SK-N-DZ (cell line): ENCODE data around the gene ARFGEF3.
A peak's percentile ranks its signal among the peaks of the same experiment; 100 is the strongest.
"Not testable (repeated sequence)": the region's sequence is repeated elsewhere in the genome, so short reads cannot be mapped to it uniquely, and the experiment has no call there.

Experiments
- DNase-seq: peaks from one replicate; pipeline ENCODE4 v3.0.0-alpha.2; 2015; ENCODE audit warnings: low spot score

ARFGEF3 gene

DNA sequence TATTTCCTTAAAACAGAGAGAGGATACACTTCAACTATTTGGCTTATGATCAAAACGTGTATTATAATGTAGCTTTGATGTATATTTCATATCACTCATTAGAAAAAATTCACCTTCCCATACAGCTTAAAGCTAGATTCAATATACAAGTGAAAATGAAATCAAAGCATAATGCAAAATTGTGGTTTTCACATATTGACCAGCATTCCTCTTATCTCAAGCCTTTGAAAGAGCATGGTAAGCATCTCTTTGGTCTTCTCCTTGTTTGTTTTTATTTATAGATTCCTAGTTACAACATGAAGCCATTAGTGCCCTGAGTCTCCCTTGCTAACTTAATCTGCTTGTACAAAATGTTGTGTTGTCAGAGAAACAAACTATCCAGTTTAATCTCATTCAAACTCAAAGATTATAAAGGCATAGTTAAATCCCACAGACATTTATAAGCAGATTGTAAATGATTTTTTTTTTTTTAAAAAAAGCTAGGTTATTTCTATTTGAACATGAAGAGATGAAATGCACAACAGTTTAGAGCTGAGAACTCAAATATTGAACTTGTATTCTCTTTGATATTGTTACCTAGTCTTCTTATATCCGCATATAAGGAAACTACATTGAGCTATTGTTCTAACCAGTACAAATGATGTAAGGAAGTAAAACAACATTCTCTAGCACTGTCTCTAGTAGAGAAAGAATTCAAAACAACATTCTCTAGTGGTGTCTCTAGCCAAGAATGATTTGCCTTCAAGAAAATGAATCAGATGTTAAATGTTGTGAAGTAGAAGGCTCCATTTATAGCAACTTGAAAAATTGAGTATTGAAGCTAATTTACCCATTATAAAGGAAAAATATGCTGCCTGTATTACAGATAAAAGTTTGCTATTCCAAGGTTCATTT lies 184.8 kb downstream of the ARFGEF3 start:
- DNase-seq: no peak

DNA sequence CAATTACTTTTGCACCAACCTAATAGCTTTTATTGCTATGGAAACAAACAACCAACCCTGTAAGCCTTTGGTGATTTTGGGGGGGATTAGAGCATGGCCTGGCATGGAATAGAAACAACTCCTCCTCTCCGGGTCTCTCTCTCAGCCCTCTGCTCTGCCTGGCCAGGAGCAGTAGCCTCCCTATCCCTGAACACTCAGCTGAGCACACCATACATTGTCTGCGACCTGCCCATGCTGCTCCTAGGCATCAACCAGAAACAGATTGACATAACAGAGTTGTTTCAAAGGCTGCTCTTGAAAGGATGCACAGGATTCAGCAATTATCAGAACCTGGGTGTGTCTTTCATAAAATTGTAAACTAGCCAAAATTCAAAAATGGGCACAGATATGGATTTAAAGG lies 186.1 kb downstream of the ARFGEF3 start:
- DNase-seq: no peak

DNA sequence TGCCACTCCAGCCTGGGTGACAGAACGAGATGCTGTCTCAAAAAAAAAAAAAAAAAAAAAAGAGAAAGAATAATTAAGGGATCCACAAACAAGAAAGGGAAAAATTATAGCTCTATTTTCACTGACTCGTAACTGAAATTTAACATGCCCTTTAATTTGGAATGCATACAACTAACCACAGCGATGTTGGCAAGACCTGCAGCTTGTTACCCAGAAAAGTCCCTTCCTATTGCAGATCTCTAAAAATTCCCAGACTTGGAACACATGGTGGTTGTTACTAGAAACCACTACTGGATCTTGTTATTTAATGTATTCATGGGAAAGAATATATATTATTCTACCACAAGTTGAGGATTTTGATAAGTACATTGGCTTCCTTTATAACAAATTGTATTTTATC lies 188.2 kb downstream of the ARFGEF3 start:
- no peak for DNase-seq

DNA sequence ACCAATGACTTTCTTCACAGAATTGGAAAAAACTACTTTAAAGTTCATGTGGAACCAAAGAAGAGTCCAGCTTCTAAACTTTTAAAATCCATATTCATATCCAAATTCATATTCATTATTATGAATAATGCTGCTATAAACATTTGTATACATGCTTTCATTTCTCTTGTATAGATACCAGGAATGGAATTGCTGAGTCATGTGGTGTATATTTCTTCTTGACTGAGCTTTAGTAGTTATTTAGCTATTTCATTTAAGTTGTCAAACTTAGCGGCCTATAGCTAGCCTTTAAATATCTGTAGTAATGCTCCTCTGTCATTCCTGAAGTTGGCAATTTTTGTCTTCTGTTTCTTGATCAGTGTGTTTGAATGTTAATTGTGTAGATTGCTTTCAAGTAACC lies 196.2 kb downstream of the ARFGEF3 start:
- DNase-seq: no peak

DNA sequence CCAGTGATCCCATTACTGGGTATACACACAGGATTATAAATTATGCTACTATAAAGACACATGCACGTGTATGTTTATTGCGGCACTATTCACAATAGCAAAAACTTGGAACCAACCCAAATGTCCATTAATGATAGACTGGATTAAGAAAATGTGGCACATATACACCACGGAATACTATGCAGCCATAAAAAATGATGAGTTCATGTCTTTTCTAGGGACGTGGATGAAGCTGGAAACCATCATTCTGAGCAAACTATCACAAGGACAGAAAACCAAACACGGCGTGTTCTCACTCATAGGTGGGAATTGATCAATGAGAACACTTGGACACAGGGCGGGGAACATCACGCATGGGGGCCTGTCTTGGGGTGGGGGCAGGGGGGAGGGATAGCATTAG lies 206.9 kb downstream of the ARFGEF3 start:
- DNase-seq: not testable (repeated sequence)

DNA sequence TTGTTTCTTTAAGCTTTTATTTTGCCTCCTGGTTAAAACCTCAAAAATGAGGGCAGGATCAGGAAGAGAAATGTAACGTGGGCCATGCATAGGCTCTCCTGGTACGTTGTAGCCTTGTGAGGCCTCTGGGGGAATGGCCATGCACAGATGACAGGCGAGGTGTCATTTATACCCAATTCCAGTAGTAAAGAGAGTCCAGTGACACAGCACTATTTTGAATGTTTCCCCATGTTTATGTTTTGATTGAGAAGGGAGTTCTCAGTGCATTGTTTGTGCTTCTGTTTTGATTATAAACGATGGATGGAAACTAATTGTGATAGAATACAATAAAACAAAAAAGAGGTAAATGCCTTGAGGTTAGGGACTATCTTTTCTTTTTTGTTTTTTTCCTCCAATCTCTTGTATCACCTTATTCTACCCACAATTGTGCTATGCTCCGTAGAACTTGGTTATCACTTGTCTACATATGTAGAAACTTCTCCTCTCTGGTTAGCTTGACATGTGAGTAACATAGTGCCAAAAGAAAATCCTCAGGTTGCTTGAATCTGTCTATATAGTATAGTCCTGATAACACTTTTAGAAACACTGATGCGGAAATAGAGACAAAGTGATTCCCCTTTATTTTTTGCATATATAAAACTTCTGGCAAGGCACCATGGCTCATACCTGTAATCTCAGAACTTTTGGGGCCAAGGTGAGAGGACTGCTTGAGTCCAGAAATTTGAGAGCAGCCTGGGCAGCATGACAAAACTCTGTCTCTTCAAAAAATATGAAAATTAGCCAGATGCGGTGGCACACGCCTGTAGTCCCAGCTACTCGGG lies 209.1 kb downstream of the ARFGEF3 start:
- DNase-seq: peak; percentile 44

DNA sequence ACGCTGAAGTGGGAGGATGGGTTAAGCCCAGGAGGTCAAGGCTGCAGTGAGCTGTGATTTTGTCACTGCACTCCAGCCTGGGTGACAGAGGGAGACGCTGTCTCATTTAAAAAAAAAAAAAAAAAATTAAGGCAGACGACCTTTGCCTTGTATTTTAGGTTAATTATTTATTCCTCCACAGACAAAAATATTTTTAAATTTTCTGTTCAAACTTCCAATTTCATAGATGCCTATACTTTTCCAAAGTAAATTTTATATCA lies 209.6 kb downstream of the ARFGEF3 start:
- peak; percentile 85 for DNase-seq

DNA sequence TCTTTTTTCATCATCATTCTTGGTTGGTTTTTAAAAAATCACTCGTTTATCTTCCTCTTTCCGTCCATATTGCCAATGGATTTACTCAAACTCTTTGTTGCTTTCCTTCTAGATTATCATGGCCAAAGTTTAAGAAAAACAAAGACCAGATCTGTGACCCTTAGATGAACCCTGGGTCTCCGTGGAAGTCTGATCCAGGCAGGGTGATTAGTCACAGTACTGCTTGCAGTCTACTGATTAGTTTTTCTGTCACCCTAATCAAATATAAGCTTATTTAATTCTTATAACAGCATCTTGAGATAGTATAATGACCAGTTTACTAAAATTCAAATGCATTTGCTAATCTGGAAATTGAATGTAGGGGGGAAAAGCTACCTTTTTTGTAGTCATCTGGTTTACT lies 210.0 kb downstream of the ARFGEF3 start:
- peak; percentile 98 for DNase-seq

DNA sequence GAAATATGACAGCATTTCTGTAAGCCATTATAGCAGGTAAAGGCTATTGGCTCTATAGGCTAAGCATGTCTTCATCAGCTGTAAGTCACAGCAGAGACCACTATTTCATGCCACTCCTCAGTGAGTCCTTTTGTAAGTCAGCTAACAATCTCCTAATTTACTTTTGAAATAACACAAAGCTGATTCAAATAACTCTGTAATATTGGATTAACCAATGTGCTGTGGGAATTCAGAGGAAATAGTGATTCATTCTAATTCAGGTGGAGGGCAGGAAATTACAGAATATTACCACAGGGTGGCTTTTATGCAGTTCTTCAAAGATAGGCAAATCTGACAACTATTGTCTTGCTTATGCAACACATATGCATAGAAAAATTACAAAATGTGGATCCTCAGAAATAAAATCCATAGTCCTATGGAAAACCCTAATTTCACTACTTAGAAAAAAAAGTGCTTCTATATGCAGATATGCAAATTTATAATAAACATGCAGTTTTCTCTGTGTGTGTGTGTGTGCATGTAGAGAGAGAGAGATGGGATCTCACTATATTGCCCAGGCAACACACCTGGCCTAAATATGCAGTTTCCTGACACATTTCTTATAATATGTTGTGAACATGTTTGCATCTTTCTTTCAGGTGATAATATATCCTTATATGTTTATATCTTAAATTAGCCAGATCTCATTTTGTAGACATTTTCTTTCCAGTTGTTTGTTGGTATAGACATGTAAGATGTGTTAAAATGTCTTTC lies 211.1 kb downstream of the ARFGEF3 start:
- peak; percentile 61 for DNase-seq

DNA sequence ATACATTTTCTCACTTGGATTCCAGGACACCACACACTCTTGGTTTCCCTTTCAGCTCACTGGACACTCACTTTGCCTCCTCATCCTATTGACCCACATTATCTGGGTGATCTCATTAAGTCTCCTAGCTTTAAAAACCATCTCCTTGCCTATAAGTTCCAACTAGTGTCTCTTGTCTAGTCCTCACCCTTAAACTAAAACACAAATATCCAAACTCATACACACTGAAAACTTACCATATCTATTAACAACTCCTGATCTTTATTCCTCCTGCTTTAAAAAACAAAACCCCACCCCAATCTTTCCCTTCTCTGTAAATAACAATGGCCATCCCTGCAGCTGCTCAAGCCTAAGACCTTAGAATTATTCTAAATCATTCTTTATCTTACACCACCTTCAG lies 212.5 kb downstream of the ARFGEF3 start:
- DNase-seq: no peak

DNA sequence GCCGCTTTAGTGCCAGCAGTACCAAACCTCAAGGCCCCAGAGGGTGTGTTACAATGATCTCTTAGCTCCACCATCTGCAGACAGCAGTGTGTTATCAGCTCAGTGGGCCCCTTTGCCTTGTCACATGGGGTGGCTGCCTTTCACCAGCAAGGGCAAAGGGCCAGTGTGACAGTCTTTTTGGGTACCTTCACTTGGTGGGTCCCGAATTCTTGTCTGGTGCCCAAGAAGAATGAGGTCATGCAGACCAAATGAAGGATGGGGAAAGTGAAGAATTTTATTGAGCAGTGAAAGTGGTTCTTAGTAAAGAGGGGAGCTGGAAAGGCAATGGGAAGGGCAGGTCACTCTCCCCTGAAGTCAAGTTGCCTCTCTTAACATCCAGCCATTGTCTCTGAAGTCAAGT lies 213.1 kb downstream of the ARFGEF3 start:
- no peak for DNase-seq

DNA sequence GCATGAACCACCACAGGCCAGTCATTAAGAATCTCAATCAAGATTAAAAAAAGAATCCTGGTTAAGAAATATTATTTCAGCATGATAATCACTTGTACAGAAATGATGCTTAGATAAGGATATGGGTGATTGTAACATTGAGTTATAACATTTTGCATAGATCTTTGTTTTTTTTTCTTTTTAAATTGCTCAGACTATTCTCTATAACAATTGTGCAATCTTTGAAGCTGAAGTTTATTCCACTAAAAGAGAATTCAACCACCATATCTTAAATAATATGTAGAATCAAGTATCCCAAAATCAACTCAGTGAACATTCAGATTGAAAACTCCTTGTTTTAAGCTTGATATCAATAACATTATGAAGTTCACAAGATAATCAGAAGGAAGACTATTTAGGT lies 215.3 kb downstream of the ARFGEF3 start:
- DNase-seq: no peak

DNA sequence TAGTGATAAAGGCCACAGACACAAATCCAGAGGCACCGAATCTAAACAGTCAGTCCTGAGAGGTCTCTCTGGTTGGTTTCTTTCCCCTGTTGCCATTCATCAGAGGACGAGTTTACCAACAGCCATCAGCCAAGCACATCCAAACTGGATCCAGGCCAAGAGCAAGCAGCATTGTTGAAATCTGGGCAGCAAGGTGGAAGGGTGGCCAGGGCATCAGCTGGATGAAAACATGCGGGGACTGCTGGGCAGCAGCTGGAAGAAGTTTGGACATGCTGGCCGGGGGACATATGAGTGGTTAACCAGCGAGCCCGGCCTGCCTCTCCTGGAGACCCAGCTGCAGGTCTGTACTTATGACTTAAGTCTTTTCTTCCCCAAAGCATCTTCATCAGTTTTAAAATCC lies 216.1 kb downstream of the ARFGEF3 start, which contains the start of gene SMIM28:
Gene SMIM28, plus strand, starts transcription at position 62 of the 400 bp plus-strand sequence. Its CDS starts 168 bp downstream, at position 230.
- DNase-seq: no peak

DNA sequence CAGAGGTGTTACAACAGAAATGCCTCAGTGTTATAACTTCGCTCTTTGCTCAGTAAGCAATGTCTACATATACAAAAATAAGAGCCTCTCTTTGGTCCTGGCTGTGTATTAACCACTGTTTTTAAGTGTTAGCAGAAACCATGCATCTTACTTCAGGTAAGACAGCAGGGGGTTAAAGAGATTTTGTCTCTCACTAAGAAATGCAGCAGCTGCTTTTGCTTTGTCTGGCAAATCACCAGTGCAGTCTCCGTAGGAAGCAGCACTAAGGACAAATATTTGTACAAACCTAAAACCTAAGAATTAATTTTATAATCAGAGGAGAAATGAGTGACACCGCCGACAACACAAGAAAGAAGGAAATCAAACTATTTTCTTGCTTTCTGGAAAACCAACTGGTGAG lies 216.7 kb downstream of the ARFGEF3 start:
- no peak for DNase-seq

DNA sequence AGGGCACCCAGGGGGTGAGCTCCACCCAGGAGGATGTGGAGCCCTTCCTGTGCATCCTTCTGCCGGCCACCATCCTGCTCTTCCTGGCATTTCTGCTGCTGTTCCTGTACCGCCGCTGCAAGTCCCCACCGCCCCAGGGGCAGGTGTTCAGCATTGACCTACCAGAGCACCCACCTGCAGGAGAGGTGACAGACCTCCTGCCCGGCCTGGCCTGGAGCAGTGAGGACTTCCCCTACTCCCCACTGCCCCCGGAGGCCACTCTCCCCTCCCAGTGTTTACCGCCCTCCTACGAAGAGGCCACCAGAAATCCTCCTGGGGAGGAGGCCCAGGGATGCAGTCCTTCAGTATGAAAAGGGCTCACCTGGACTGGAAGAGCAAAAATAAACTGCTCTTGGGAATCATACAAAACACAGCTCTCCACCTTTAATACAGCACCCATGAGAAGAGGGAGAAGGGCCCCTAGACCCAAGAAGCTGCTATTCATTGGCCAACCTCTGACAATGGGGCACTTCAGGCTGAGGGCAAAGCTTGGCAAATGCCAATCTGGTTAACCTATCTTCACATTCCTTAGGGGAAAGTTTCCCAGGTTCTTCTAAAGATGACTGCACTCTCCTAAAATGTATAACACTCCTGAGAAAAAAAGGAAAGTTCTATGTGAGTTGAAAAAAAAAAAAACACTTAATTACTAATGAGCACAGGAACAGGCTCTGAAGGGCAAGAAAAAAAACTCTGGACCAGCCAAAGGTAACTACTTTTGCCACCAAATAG lies 220.9 kb downstream of the ARFGEF3 start:
- DNase-seq: no peak

DNA sequence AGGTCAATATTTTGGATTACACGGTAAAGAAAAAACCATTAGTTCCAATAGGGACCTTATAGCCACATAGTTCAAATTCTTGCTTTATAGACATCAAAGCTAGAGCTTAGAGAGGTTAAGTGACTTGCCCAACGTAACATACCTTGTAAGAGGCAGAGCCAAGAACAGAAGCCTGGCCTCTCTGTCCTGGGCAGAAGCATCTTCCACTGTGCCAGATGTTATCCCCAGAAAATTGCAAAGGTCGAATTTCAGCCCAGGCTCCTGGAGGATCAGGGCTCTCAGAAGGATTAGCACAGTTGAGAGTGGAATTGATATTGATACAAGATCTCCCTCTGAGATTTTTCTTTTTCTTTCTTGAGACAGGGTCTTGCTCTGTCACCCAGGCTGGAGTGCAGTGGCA lies 222.0 kb downstream of the ARFGEF3 start:
- DNase-seq: no peak

DNA sequence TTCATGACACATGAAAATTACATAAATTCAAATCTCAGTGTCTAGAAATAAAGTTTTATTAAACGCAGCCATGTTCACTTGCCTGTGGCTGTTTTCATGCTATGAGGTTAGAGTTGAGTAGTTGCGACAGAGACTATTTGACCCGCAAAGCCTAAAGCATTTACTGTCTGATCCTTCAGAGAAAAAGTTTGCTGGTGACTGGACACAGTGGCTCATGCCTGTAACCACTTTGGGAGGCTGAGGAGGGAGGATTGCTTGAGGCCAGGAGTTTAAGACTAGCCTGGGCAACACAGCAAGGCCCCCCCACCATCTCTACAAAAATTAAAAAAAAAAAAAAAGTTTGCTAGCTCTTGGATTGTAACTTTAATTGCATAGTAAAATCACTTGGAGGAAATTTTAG lies 225.2 kb downstream of the ARFGEF3 start:
- no peak for DNase-seq

DNA sequence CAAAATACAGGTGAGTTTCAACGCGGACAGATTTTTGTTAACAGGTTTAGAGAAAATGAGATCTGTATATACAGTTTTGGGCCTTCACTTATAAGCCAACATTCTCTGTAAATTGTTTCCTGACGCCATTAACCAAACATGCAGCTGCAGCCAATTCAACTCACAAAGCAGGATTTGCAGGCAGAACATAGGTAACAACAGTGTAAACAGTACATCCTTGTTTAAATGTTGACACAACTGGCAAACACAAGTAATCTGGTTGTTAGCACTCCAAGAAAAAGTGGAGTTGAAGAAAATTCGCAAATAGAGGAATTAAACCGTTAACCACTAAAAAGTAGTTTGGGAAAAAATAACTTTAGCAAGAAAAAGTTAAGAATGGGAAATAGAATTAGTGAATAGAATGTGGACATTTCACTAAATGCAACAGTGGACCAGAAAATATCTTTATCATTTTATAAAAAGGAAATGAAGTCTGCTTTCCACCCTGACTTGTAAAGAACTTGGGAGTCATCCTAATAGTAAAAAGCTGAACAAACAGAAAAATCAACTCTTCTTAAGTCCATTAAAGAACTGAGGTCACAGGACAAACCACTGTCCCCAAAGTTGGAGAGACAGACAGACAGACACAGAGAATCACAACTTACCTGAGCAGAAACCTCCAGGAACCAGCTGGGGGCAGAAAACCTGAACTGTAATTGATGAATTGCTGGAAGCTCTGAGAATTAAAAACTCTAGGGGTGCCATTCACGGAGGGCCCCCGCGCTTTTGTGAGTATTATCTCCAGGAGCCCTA lies 226.0 kb downstream of the ARFGEF3 start:
- no peak for DNase-seq

DNA sequence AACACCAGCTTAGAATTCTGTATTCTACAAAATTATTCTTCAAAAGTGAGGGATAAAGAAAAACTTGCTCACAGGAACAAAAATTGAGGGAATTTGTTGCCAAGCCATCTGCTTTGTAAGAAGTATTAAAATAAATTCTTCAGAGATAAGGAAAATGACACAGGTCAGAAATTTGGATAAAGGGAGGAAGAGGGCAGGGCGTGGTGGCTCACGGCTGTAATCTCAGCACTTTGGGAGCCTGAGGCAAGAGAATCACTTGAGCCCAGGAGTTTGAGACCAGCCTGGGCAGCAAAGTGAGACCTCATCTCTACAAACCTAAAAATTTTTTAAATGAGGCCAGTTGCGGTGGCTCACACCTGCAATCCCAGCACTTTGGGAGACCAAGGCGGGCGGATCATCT lies 227.8 kb downstream of the ARFGEF3 start:
- DNase-seq: no peak
